SH-SY5Y (cell line): Measurements from ENCODE around the gene CNP.

Source experiments
- GATA2 ChIP-seq: IDR thresholded peaks from 2 replicates; pipeline ENCODE4 v1.6.1; 2011; ENCODE audit warnings: mild to moderate bottlenecking, low read depth, low read length
- GATA3 ChIP-seq: IDR thresholded peaks from 2 replicates; pipeline ENCODE4 v1.6.1; 2011; ENCODE audit warnings: low read depth, mild to moderate bottlenecking, low read length, moderate library complexity

CNP gene

GRCh38 chr17:41974658-41975057 lies 8.1 kb downstream of the CNP start:
- no peak for TF ChIP-seq GATA3

- TF ChIP-seq GATA3 (no peak), GATA2 (no peak)
These were observed 8.8 kb downstream of the CNP start for GRCh38 chr17:41975099-41976083.

- TF ChIP-seq GATA2 (no peak), GATA3 (no peak)
These were observed 9.7 kb downstream of the CNP start for GRCh38 chr17:41976142-41976768.

- TF ChIP-seq GATA2 (no peak), GATA3 (no peak)
These were observed 11.4 kb downstream of the CNP start for GRCh38 chr17:41977991-41978390.

- TF ChIP-seq GATA3 (no peak), GATA2 (no peak)
These were observed 15.6 kb downstream of the CNP start for GRCh38 chr17:41982026-41982760.

GRCh38 chr17:41984454-41984853 lies 17.9 kb downstream of the CNP start:
- TF ChIP-seq GATA3: no peak
- TF ChIP-seq GATA2: no peak

GRCh38 chr17:41985919-41986318 lies 19.3 kb downstream of the CNP start:
- no peak for TF ChIP-seq GATA3
- TF ChIP-seq GATA2: no peak

GRCh38 chr17:41986634-41987033 lies 20.0 kb downstream of the CNP start:
- TF ChIP-seq GATA2: no peak

- TF ChIP-seq GATA2: no peak
- no peak for TF ChIP-seq GATA3
These were observed 21.0 kb downstream of the CNP start for GRCh38 chr17:41987642-41988041.

GRCh38 chr17:41988418-41988817 lies 21.8 kb downstream of the CNP start:
- TF ChIP-seq GATA3 (no peak), GATA2 (no peak)

GRCh38 chr17:41989702-41990419 lies 23.3 kb downstream of the CNP start:
- TF ChIP-seq GATA2: no peak
- no peak for TF ChIP-seq GATA3

- TF ChIP-seq GATA3 (no peak), GATA2 (no peak)
These were observed 26.0 kb downstream of the CNP start for GRCh38 chr17:41992576-41992975.

- TF ChIP-seq GATA3: no peak
- TF ChIP-seq GATA2: no peak
These were observed 30.2 kb downstream of the CNP start for GRCh38 chr17:41996855-41997164.

GRCh38 chr17:41998497-41998896 lies 31.9 kb downstream of the CNP start:
- TF ChIP-seq GATA2 (no peak), GATA3 (no peak)

- TF ChIP-seq GATA2 (no peak), GATA3 (no peak)
These were observed 34.0 kb downstream of the CNP start for GRCh38 chr17:42000413-42001133.

- TF ChIP-seq GATA2 (no peak), GATA3 (no peak)
These were observed 35.1 kb downstream of the CNP start for GRCh38 chr17:42001729-42002128.
